Urinary bladder (tissue), 4 donors: ENCODE results near the gene BET1L. TPM values are rescaled to one million over a fixed set of nuclear protein-coding genes. Genes with fewer than 3 reads are reported as not detected.
A peak's percentile ranks its signal among the peaks of the same experiment; 100 is the strongest.

ENCODE experiments used
- DNase-seq: peaks from one replicate; pipeline ENCODE4 v3.0.0-alpha.2; 2015; ENCODE audit errors: extremely low spot score
- H3K27ac ChIP-seq: one replicate; pipeline ENCODE4 v1.5.1; 2013; ENCODE audit warnings: low read depth, mild to moderate bottlenecking, moderate library complexity
- H3K36me3 ChIP-seq: one replicate; pipeline ENCODE4 v1.6.1; 2013; ENCODE audit warnings: mild to moderate bottlenecking, moderate library complexity; ENCODE audit not compliant: insufficient read depth
- H3K4me1 ChIP-seq: one replicate; pipeline ENCODE4 v1.6.1; 2013; ENCODE audit warnings: mild to moderate bottlenecking, moderate library complexity; ENCODE audit not compliant: insufficient read depth
- H3K4me3 ChIP-seq: one replicate; pipeline ENCODE4 v1.5.1; 2013; ENCODE audit warnings: low read depth, low read length
- WGBS: extraction: QIAGEN DNeasy Blood & Tissue Kit; methylation state at CpG from one replicate; pipeline ENCODE4 v1.1.7; 2013; 5-methylcytosine and 5-hydroxymethylcytosine counted together
- polyA plus RNA-seq: library from polyadenylated mRNA; stranded (reverse); fragments of 200-250 nt; gene quantifications from one replicate; pipeline ENCODE4 v1.2.3, GENCODE V29; 2013
- total RNA-seq: library from RNA; depleted of rRNA; stranded (reverse); fragments of >200 nt; gene quantifications from one replicate; pipeline ENCODE4 v1.2.3, GENCODE V29; 2014
- donor health status: healthy with polysubstance abuse.
- donor health status: healthy.

Gene BET1L
- total and polyA plus RNA-seq, 2 donors, result 17.7 to 49.8 TPM

GRCh38 chr11:210803-211180 lies 3.6 kb upstream of the BET1L start:
- H3K4me3 ChIP-seq, result no peak overlapping the region
- no peak for DNase-seq
- WGBS, result 91% methylated on average over 5 of the region's 5 CpGs
- H3K36me3 ChIP-seq, result peaks cover 4% of the 10 kb centered on the region
- H3K4me1 ChIP-seq, result no peaks in the 10 kb centered on the region
- H3K27ac ChIP-seq, result no peak overlapping the region

DNA sequence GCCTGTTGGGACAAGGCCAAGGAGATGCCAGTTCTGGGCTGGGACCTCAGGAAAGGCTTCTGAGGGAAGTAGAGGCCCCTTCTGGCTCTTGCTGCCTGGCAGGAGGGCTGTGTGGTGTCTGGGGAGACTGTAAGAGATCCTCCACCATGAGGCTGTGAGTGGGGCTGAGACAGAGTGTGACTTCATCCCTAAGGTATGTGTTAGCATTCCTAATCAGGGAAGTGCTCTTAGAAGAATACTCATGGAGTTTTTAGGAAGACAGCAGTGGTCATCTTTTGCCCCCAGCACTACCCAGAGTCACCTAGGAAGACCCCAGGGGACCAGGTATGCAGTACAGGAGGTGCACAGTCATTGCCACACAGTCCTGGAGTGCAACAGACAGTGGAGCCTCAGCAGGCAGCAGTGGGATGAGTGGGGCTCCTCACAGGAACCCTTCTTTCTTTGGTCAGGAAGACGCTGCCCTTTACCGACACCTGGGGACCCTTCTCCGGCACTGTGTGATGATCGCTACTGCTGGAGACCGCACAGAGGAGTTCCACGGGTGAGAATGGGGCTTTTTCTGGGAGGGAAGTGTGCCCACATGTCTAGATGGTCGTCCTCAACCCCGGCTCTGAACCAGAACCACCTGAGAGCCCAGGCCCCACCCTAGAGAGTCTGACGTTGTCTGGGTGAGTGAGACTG lies 3.1 kb upstream of the BET1L start:
- Histone ChIP-seq H3K4me1 (no peaks in the 10 kb centered on the region), H3K4me3 (no peak overlapping the region), H3K27ac (no peak overlapping the region), H3K36me3 (peaks cover 4% of the 10 kb centered on the region)
- DNase-seq, result no peak
- WGBS, result 90% methylated on average over 9 of the region's 9 CpGs

DNA sequence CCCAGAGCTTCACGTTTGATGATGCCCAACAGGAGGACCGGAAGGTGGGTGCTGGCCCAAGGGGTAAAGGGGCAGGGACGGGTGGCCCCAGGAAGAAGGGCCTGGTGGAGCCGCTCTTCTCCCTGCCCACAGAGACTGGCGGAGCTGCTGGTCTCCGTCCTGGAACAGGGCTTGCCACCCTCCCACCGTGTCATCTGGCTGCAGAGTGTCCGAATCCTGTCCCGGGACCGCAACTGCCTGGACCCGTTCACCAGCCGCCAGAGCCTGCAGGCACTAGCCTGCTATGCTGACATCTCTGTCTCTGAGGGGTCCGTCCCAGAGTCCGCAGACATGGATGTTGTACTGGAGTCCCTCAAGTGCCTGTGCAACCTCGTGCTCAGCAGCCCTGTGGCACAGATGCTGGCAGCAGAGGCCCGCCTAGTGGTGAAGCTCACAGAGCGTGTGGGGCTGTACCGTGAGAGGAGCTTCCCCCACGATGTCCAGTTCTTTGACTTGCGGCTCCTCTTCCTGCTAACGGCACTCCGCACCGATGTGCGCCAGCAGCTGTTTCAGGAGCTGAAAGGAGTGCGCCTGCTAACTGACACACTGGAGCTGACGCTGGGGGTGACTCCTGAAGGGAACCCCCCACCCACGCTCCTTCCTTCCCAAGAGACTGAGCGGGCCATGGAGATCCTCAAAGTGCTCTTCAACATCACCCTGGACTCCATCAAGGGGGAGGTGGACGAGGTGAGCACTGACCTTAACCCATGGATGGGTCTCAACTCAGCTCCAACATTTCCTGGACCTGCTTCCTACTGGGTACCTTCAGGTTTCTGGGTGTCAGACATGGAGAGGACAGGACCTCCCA lies 2.3 kb upstream of the BET1L start:
- 50% methylated on average over 29 of the region's 29 CpGs for WGBS
- H3K4me3 ChIP-seq, result peak overlapping the region; percentile 67
- H3K27ac ChIP-seq, result no peak overlapping the region
- H3K36me3 ChIP-seq, result peaks cover 4% of the 10 kb centered on the region
- H3K4me1 ChIP-seq, result no peaks in the 10 kb centered on the region
- no peak for DNase-seq

DNA sequence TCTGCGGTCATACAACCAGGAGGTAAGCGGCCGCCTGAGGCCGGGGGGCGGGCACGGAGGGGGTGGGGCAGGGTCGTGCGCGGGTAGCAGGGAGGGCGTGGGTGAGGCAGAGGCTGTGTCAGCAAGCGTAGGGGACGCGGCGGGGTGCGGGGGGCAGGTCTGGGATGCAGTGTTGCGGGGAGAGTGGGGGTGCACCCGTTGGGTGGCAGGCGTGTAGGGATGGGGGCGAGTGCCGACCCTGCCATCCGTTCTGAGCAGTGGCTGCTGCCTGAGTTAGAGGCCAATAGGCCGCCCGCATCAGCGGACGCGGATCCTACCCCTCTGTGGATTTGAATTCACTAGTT lies 1.7 kb upstream of the BET1L start:
- Histone ChIP-seq H3K4me3 (peak overlapping the region; percentile 67), H3K4me1 (no peaks in the 10 kb centered on the region), H3K36me3 (peaks cover 2% of the 10 kb centered on the region), H3K27ac (peak overlapping the region; percentile 59)
- WGBS, result 1% methylated on average over 26 of the region's 26 CpGs
- DNase-seq, result no peak

GRCh38 chr11:208181-208916 lies 1.1 kb upstream of the BET1L start:
- Histone ChIP-seq H3K4me1 (no peaks in the 10 kb centered on the region), H3K27ac (peak overlapping the region; percentile 98), H3K36me3 (peaks cover 2% of the 10 kb centered on the region), H3K4me3 (peak overlapping the region; percentile 67)
- DNase-seq, result peak; percentile 48
- WGBS, result under 1% methylated on average over 57 of the region's 57 CpGs

GRCh38 chr11:207863-208180 lies 623 bp upstream of the BET1L start:
- peak; percentile 23 for DNase-seq
- peaks cover 2% of the 10 kb centered on the region for H3K36me3 ChIP-seq
- H3K4me1 ChIP-seq, result no peaks in the 10 kb centered on the region
- H3K4me3 ChIP-seq, result peak overlapping the region; percentile 67
- peak overlapping the region; percentile 98 for H3K27ac ChIP-seq
- WGBS, result under 1% methylated on average over 27 of the region's 27 CpGs

- Histone ChIP-seq H3K4me1 (no peaks in the 10 kb centered on the region), H3K27ac (peak overlapping the region; percentile 90), H3K4me3 (peak overlapping the region; percentile 94), H3K36me3 (peaks cover under 1% of the 10 kb centered on the region)
- WGBS, result 2% methylated on average over 39 of the region's 39 CpGs
- no peak for DNase-seq
Measured at GRCh38 chr11:206526-207207, 532 bp downstream of the BET1L start.

DNA sequence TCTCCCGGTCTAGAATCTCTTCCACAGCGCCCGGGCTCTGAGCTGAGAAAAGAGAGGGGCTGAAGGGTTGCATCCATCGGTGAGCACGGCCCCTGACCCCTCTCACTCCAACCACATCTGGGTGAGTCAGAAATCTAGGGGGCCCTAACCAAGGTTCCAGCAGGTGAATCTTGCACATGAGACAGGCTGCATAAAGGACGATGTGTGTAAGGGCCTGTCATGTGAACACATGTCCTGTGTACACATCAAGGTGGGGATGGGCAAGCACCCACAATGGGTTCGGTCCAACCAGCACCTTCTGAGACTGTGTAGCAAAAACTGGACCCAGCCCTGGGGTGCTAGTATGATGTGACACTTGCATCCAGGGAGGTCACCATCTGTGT lies 1.2 kb downstream of the BET1L start:
- H3K4me1 ChIP-seq, result no peaks in the 10 kb centered on the region
- H3K4me3 ChIP-seq, result peak overlapping the region; percentile 94
- WGBS, result 82% methylated on average over 7 of the region's 7 CpGs
- no peaks in the 10 kb centered on the region for H3K36me3 ChIP-seq
- no peak for DNase-seq
- no peak overlapping the region for H3K27ac ChIP-seq

DNA sequence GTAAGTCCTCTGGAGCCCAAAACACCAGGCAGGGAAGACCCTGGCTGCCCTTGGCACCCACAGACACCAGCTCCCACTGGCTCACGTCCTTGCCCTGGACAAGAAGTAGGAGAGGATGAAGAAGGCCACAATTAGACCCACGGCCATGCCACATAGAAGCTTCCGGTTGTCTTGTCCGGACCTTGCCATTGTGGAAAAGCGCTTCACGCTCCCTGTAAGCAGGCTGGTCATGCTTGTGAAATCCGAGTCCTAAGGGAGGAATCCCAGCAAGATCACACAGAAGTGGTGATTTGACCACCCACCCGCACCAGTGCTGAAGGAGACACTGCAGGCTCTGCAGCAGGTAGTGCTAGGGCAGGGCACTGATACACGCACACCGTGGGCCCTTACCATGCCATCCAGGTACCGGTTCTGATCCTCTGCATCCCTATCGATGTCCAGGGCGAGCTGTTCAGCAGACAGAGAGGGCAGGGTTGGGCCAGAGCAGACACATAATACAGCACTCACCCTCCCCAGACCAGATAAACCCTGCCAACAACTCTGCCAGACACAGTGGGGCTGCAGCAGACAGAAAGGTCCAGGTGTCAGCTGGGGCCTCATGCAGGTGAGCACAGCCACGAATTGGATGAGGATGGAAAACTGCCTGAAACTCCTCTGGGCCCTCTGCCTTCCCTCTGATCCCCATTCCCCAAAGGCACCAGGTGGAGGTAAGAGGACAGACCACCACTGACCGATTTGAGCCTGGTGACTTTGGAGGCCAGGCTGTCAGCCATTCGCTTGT lies 1.8 kb downstream of the BET1L start:
- DNase-seq, result no peak
- 87% methylated on average over 16 of the region's 16 CpGs for WGBS
- Histone ChIP-seq H3K27ac (no peak overlapping the region), H3K4me3 (no peak overlapping the region), H3K4me1 (no peaks in the 10 kb centered on the region), H3K36me3 (no peaks in the 10 kb centered on the region)

GRCh38 chr11:204587-205109 lies 2.6 kb downstream of the BET1L start:
- 86% methylated on average over 12 of the region's 12 CpGs for WGBS
- no peaks in the 10 kb centered on the region for H3K4me1 ChIP-seq
- no peak for DNase-seq

DNA sequence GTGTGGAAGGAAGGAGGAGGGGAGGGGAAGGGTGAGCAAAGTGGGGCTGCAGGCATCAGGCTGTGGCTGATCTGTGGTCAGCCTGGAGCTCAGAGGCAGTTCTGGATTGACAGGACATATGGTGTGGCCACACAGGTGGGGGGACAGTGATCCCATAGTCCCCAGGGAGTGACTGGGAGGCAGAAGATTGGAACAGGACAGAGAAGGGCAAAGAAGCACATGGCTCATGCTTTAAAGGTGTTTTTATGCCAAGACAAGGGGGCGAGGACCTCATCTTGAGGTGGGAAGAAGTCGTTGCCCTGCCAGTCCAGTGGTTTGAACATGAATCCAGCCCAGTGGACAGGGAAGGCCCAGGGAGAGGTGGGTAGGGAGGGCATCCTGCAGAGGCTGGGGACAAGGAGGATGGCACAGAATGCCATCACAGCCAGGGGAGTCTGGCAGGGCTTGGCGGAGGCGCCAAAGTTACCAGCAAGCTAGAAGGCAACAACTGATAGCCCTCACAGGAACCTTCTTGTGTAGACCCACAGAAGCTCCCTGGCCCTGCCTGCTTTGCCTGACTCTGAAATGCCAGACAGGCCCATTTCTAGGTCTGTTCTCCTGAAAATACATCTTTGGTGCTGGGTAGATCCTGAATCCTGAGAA lies 3.1 kb downstream of the BET1L start:
- no peak overlapping the region for H3K4me3 ChIP-seq
- DNase-seq, result no peak
- no peaks in the 10 kb centered on the region for H3K4me1 ChIP-seq
- 93% methylated on average over 4 of the region's 4 CpGs for WGBS
- H3K27ac ChIP-seq, result no peak overlapping the region
- H3K36me3 ChIP-seq, result no peaks in the 10 kb centered on the region

More at GRCh38 chr11:204587-205109, 2.6 kb downstream of the BET1L start:
- Histone ChIP-seq H3K27ac (no peak overlapping the region), H3K4me3 (no peak overlapping the region), H3K36me3 (no peaks in the 10 kb centered on the region)

GRCh38 chr11:203056-203944 lies 3.9 kb downstream of the BET1L start:
- Histone ChIP-seq H3K4me1 (no peaks in the 10 kb centered on the region), H3K27ac (no peak overlapping the region), H3K36me3 (no peaks in the 10 kb centered on the region), H3K4me3 (no peak overlapping the region)
- WGBS, result 86% methylated on average over 7 of the region's 7 CpGs
- DNase-seq, result no peak
